HG02970 (cell line): ENCODE measurements around the gene NID2.

Experiments
- ATAC-seq: cut with Tn5 transposase; IDR thresholded peaks from one replicate; pipeline ENCODE4 v1.9.1; 2021; ENCODE audit warnings: mild to moderate bottlenecking, moderate library complexity, moderate number of reproducible peaks; ENCODE audit not compliant: unreplicated experiment, low FRiP score

Gene NID2, protein sequence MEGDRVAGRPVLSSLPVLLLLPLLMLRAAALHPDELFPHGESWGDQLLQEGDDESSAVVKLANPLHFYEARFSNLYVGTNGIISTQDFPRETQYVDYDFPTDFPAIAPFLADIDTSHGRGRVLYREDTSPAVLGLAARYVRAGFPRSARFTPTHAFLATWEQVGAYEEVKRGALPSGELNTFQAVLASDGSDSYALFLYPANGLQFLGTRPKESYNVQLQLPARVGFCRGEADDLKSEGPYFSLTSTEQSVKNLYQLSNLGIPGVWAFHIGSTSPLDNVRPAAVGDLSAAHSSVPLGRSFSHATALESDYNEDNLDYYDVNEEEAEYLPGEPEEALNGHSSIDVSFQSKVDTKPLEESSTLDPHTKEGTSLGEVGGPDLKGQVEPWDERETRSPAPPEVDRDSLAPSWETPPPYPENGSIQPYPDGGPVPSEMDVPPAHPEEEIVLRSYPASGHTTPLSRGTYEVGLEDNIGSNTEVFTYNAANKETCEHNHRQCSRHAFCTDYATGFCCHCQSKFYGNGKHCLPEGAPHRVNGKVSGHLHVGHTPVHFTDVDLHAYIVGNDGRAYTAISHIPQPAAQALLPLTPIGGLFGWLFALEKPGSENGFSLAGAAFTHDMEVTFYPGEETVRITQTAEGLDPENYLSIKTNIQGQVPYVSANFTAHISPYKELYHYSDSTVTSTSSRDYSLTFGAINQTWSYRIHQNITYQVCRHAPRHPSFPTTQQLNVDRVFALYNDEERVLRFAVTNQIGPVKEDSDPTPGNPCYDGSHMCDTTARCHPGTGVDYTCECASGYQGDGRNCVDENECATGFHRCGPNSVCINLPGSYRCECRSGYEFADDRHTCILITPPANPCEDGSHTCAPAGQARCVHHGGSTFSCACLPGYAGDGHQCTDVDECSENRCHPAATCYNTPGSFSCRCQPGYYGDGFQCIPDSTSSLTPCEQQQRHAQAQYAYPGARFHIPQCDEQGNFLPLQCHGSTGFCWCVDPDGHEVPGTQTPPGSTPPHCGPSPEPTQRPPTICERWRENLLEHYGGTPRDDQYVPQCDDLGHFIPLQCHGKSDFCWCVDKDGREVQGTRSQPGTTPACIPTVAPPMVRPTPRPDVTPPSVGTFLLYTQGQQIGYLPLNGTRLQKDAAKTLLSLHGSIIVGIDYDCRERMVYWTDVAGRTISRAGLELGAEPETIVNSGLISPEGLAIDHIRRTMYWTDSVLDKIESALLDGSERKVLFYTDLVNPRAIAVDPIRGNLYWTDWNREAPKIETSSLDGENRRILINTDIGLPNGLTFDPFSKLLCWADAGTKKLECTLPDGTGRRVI (N-terminal part only)

DNA sequence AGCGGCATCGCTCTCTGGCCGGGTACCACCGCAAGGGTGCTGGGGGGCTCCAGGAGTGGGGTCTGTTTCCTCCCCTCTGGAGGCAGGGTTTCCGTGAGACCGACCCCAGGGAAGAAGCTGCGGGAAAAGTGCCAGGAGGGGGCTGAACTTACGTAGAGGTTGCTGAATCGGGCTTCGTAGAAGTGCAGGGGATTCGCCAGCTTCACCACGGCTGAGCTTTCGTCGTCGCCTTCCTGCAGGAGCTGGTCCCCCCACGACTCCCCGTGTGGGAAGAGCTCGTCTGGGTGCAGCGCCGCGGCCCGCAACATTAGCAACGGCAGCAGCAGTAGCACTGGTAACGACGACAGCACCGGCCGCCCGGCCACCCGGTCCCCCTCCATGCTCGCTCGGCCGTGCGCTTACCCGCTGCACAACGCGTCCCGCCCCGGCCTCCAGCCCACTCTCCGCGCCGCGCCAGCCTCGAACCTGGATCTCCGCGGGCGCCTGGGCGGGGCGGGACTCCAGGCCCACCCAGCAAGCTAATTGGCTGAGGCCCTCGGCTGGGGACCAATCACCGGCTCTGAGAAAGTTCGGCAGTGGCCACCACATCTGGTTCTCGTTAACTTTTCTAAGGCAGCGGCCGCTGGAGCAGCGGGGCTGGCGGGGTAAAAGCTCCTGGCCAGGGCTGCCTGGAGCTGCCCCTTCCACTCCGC is at the start of gene NID2:
Gene NID2 (minus strand): TSS at position 445 of the 692 bp plus-strand sequence. CDS start 65 bp downstream, at position 380.
- ATAC-seq: no peak

DNA sequence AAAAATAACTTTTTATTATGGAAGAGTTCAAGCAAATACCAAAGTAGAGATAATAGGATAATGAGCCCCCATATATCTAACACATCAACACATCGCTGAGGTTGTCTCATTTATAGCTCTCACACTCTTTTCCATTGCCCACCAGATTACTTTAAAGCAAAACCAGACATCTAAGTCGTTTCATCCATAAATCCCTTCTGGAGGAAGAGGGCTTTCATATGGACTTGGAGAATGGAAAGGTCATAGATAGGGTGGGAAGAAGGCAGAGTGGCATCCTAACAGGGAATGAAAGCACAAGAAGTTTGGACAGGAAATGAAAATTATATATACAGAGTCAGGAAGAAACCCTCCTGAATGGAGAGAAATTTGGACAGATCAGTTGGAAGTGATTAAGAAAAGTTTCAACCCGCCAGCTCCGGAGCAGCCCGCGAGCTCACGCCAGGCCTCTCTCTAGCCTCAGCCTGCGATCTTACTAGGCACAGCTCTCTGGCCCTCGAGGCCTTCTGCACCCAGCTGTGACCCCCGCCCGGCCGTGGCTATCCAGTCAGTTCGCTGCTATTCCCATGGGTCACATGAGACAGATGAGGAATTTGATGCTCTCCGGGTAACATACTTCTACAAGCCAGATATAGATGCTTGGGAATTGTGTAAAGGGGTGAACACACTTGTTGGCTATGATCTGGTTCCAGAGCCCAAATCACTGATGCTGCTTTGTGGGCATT is 48.4 kb upstream of the NID2 start:
- no peak for ATAC-seq

GRCh38 chr14:52115286-52115685 is 46.4 kb upstream of the NID2 start:
- no peak for ATAC-seq

GRCh38 chr14:52112336-52113018 is 43.6 kb upstream of the NID2 start:
- no peak for ATAC-seq

DNA sequence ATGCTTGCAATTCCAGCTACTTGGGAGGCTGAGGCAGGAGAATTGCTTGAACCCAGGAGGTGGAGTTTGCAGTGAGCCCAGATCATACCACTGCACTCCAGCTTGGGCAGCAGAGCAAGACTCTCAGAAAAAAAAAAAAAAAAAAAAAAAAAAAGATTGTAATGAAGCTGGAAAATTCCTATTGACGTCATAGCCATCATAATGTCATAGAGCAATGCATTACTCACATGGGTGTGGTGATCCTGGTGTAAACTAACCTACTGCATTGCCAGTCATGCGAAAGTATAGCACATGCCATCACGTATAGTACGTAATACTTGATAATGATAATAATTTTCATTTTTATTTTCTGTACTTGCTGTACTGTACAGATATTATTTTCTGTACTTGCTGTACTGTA is 42.7 kb upstream of the NID2 start:
- no peak for ATAC-seq

DNA sequence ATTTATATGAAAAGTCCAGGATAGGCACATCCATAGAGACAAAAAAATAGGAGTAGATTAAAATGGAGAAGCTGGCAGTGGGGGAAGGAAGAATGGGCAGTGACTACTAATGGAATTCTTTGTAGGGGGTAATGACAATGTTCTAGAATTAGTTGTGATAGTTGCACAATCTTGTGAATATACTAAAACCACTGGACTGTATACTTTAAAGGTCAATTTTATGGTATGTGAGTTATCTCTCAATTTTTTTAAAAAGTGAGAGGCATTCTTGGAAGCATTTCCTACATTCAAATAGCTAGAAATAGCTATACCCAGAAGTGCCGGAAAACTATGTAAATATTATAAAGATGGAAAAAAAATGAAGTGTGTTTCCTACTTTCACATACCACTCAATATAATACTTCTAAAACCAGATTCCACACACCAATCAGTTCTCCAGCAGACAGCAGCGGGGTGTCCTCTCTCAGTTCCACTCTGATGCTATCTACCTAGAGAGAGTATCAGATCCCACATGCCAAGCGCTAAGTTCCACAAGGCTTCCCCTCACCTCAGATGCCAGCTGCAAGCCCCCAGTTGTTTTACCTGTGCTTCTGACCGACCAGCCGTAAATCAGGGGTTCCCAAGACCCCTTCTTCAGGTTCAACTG is 41.7 kb upstream of the NID2 start:
- no peak for ATAC-seq

DNA sequence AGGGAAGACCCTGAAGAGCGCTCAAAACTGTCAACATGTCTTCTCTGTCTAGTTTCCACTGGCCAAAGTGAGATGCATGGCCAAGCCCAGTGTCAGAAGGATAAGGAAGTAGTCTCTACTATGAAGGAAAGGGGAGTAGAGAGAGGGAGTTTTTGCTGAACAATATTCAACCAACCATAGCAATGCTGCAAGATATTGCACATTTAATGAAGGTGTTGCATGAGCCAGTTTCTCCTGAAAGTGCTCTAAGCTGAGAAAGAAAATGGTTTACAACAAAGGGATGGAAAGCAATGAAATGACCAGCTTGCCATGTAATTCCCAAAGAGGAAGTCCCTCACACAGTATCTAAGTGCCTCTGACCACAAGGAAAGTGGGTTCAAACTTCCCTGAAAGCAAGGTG is 40.0 kb upstream of the NID2 start:
- no peak for ATAC-seq

GRCh38 chr14:52106840-52107239 is 38.0 kb upstream of the NID2 start:
- ATAC-seq: no peak

- no peak for ATAC-seq
Measured at GRCh38 chr14:52103416-52103815, 34.6 kb upstream of the NID2 start.

DNA sequence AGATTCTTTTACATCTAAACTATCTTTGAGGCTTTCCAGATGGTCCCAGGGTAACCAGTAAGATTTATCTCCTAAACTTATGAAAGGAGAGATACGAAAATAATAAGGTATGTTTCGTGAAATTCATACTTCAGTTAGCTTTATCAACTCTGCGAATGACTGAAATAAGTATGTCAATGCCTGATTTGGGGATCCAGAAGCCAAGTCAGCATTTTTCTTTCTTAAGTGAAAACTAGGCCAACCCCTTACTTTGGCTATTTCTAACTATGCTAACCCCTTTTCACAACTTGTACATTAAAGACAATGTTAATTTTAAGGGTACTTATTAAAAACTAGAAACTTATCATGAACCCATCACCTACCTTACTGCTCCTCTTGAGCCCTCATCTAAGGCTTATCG is 26.9 kb upstream of the NID2 start:
- no peak for ATAC-seq

- ATAC-seq: no peak
Measured at GRCh38 chr14:52095336-52095735, 26.5 kb upstream of the NID2 start.

DNA sequence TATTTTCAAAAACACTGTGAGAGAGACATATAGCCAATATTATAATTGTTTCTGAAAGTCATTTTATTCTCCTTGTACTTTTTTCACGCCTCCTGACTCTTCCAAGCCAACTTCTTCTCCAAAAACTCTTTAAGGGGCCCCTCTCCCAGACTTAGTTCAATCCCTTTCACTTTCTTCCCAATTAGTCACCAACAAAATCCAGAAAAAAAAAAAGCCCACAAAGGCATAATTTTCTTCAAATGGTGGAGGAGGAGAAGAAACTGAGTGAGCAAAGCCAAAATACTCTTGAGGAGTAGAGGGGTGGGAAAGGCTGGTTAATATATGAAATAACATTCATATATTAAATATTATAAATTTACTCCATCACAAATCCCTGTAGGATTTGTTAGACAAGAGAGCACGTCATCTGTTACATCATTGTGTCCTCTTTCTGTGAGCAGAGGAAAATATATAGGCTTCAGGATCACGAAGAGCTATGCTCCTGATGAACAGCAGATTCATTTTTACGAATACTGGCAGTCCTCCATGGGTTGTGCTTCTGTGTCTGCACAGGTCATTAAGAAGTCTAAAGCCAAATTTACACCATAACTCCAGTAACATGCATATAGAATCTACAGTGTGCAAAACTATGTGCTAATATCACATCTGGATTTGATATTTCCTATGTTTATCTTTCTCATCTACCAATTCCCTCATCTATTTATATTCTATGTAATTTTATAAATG is 25.9 kb upstream of the NID2 start:
- no peak for ATAC-seq

DNA sequence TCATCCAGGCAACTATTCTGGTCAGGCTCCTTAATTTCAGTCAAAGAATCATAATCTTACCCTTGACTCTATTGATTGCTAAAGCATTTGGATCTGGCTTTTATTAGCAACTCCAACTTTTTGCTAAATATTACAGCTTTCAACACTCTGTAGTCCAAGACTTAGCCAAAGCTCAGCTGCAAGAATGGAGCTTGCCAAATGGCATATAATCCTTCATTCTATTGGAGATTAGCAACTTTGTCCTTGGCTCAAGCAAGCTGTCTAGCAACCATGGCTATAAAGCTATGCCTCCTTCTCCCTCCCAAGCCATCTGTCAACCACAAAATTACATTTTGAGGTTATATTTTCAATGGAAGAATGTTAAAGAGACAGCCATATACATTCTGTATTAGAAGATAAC is 23.1 kb upstream of the NID2 start:
- ATAC-seq: no peak

DNA sequence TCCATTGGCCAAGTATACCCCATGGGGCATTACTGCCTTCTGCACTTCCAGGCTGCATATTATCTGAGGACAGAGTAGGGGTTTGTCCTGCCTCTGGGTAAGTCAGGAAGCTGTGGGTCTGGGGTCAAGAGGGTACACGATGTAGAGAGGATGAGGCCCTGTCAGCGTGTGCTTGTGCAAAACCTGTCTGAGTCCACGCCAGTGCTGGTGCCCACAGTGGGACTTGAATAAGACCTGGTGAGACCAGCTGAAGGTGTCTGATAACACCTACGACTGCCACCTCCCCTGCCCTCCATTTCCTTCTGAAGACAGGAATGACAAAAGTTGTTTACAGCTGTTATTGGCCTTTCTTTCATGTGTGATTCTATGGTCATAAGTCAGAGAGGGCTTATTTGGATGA is 22.1 kb upstream of the NID2 start:
- no peak for ATAC-seq

DNA sequence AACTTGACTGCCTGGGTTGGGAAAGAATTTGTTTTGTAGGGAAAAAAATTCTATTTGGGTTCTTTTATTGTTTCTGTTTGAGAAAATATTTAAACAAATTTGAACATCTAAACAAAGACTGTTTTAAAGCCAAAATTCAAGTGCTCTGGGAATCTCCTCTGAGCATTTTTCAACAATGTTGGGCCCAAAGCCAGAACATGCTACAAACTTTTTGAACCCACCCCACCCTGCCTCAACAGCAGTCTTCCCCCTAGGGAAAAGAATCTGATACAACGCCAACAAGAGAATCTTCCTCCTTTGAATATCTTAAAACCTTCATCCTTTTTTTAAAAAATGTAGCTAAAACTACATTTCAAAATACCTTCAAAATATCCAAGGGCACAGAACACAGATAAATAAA is 20.4 kb upstream of the NID2 start:
- ATAC-seq: no peak

- ATAC-seq: no peak
Measured at GRCh38 chr14:52086711-52087110, 17.9 kb upstream of the NID2 start.

DNA sequence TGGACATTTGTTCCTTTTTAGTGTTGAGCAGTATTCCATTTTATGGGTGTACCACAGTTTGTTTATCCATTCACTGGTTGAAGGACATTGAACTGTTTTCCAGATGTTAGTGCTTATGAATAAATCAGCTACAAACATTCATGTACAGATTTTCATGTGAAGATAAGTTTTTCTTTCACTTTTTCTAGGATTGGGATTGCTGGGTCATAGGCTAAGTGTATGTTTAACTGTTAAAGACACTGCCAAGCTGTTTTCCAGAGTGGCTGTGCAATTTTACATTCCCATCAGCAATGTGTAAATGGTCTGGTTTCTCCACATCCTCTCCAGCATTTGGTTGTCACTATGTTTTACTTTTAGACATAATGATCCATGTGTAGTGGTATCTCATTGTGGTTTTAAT is 14.0 kb upstream of the NID2 start:
- no peak for ATAC-seq

GRCh38 chr14:52081964-52082363 is 13.1 kb upstream of the NID2 start:
- no peak for ATAC-seq
